Measurements from ENCODE around the gene FAM13A.

DNA sequence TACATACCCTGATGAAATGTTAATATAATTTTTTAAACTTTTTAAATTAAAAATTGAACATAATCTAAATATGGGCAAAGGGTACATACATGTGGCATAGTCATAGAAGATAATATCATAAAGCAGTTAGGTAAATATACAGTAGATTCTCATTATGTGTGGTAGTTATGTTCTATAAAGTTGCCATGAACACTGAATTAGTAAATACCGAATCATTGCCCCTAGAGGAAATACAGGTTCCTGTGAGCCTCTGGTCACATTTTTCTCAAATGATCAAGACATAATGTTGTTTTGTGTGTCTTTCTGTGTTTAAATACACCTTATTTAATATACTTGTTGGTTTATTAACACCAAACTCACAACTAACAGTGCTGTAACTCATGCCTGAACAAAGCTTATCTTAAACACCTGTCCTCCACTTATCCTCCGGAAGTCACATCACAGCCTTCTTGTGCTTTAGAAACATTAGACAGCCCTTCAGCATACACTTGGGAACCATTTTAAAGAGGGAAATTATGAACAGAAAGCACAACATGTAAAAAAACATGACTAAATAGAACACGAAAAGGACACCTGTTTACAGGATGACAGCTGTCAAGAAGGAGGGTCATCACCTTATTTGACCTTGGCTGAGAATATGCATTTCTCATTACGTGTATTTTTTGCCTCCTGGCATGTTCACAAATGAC lies 190.0 kb downstream of the FAM13A start:
- TF ChIP-seq USF2 (IDR thresholded peaks at IDR 0.05; ENCODE audit: borderline replicate concordance, low read depth, low read length) (no peak), EP300 (IDR thresholded peaks at IDR 0.05; ENCODE audit: borderline replicate concordance in 1 of 2, low read depth in 1 of 2, low read length in 1 of 2) (no peak)
- TF ChIP-seq, protein P1, sequence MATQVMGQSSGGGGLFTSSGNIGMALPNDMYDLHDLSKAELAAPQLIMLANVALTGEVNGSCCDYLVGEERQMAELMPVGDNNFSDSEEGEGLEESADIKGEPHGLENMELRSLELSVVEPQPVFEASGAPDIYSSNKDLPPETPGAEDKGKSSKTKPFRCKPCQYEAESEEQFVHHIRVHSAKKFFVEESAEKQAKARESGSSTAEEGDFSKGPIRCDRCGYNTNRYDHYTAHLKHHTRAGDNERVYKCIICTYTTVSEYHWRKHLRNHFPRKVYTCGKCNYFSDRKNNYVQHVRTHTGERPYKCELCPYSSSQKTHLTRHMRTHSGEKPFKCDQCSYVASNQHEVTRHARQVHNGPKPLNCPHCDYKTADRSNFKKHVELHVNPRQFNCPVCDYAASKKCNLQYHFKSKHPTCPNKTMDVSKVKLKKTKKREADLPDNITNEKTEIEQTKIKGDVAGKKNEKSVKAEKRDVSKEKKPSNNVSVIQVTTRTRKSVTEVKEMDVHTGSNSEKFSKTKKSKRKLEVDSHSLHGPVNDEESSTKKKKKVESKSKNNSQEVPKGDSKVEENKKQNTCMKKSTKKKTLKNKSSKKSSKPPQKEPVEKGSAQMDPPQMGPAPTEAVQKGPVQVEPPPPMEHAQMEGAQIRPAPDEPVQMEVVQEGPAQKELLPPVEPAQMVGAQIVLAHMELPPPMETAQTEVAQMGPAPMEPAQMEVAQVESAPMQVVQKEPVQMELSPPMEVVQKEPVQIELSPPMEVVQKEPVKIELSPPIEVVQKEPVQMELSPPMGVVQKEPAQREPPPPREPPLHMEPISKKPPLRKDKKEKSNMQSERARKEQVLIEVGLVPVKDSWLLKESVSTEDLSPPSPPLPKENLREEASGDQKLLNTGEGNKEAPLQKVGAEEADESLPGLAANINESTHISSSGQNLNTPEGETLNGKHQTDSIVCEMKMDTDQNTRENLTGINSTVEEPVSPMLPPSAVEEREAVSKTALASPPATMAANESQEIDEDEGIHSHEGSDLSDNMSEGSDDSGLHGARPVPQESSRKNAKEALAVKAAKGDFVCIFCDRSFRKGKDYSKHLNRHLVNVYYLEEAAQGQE (IDR thresholded peaks at IDR 0.05; ENCODE audit: low read depth, low read length): no peak
